Effector memory CD4-positive, alpha-beta T cell (primary cell): Measurements from ENCODE around the gene CA12.
"Not testable (repeated sequence)": the region's sequence is repeated elsewhere in the genome, so short reads cannot be mapped to it uniquely, and the experiment has no call there.

Source experiments
- DNase-seq, 3 donors: peaks; one replicate each; pipeline ENCODE4 v3.0.0-alpha.2; 2020
- H3K27ac ChIP-seq: 2 replicates; pipeline ENCODE4 v1.7.0; 2013; ENCODE audit warnings: mild to moderate bottlenecking, low read length, moderate library complexity; ENCODE audit not compliant: insufficient read depth, poor library complexity, severe bottlenecking
- H3K27me3 ChIP-seq: replicated peaks from 2 replicates; pipeline ENCODE4 v1.7.0; 2013; ENCODE audit warnings: mild to moderate bottlenecking, low read length; ENCODE audit not compliant: insufficient read depth, control insufficient read depth, poor library complexity, severe bottlenecking
- H3K36me3 ChIP-seq: 2 replicates; pipeline ENCODE4 v1.7.0; 2013; ENCODE audit warnings: mild to moderate bottlenecking, low read length, moderate library complexity; ENCODE audit not compliant: control insufficient read depth, insufficient read depth
- H3K4me1 ChIP-seq: 2 replicates; pipeline ENCODE4 v1.7.0; 2013; ENCODE audit warnings: low read length, mild to moderate bottlenecking; ENCODE audit not compliant: control insufficient read depth, insufficient read depth, poor library complexity, severe bottlenecking
- H3K4me3 ChIP-seq: 2 replicates; pipeline ENCODE4 v1.7.0; 2013; ENCODE audit warnings: low read length, low read depth, mild to moderate bottlenecking; ENCODE audit not compliant: insufficient read depth, poor library complexity, severe bottlenecking
- H3K9me3 ChIP-seq: 2 replicates; pipeline ENCODE4 v1.7.0; 2013; ENCODE audit warnings: mild to moderate bottlenecking, low read length, moderate library complexity; ENCODE audit not compliant: control insufficient read depth

Gene CA12

DNA sequence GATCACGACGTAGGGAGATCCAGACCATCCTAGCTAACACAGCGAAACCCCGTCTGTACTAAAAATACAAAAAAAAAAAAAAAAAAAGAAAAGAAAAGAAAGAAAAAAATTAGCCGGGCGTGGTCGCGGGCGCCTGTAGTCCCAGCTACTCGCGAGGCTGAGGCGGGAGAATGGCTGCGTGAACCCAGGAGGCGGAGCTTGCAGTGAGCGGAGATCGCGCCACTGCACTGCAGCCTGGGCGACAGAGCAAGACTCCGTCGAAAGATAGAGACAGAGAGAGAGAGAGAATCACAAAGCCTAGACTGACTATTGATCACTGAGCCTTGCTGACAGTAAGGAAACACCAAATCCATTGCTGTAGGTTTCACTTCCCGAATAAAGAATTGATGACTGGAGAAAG lies 35.6 kb upstream of the CA12 start:
- not testable (repeated sequence) for H3K27ac ChIP-seq, DNase-seq, H3K9me3 ChIP-seq, H3K36me3 ChIP-seq, H3K27me3 ChIP-seq, H3K4me1 ChIP-seq, H3K4me3 ChIP-seq

DNA sequence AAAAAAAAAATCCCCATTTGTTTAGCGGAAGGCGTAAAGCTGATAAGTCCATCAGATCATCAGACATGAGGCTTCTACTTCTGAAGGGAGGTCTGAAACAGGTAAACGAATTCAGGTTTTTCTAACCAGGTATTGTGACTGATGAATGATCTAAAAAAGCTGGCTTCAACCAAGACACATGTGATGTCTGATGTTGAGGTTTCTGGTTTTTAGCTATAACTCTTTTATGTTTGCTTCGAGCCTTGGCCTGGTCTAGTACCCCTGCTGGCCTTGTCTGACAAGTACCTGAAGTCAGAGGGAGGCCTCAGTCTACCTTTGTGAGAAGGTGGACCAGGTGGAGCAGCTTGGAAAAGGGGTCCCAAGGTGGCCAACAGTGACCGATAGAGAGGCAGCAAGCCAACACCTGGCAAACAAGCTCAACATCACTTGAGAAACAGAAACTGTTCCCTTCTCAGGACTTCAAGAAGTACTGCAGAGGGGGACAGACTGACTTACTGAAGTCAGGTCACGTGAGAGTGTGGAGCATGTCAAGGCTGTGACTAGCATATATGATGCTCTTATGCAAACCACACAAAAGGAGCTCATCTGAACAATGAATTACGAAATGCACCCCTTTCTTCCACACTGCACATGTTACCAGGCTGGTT lies 33.0 kb upstream of the CA12 start:
- Histone ChIP-seq H3K9me3 (no peaks in the 10 kb centered on the region), H3K4me1 (no peaks in the 10 kb centered on the region), H3K27ac (no peak overlapping the region), H3K36me3 (no peaks in the 10 kb centered on the region), H3K27me3 (no peaks in the 10 kb centered on the region), H3K4me3 (no peak overlapping the region)
- DNase-seq, result no peak

DNA sequence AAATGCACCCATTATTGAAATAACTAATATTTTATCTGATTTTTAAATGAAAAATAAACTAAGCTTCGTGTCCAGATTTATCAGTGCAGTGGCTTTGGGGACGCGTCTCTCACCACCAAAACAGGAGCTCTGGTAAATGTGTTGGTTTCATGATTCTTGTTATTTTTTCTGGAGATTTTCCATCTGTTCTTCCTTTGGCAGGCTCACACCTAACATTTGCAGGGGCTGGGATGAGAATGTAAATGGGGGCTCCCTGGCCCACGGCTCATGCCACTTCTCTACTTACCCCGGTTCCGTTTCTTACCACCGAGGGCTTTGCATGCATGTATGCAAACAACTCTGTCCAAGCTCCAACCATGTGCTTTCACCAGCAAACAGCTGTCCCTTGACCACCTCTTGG lies 30.9 kb upstream of the CA12 start:
- no peaks in the 10 kb centered on the region for H3K9me3 ChIP-seq
- H3K4me3 ChIP-seq, result no peak overlapping the region
- H3K4me1 ChIP-seq, result no peaks in the 10 kb centered on the region
- no peak for DNase-seq
- no peaks in the 10 kb centered on the region for H3K27me3 ChIP-seq
- H3K27ac ChIP-seq, result no peak overlapping the region
- H3K36me3 ChIP-seq, result no peaks in the 10 kb centered on the region

DNA sequence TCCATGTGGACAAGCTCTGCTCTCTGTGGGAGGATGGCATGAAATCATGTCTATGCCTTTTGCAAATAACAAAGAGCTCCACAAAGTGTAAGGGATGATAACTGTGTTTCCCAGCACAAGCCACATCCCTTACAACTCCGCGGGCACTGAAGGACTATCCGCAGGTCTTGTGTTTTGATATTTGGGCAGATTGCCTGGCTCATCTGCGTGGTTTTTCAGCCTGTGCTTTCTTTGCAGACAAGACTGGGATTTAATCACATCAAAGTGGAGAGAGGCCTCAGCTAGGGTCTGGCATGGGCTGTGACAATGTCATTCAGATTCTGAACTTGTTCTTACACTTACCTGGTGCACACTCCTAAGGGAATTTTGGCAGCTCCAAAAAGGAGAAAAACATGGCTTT lies 30.2 kb upstream of the CA12 start:
- no peak for DNase-seq
- Histone ChIP-seq H3K9me3 (no peaks in the 10 kb centered on the region), H3K27me3 (no peaks in the 10 kb centered on the region), H3K4me1 (no peaks in the 10 kb centered on the region), H3K27ac (no peak overlapping the region), H3K36me3 (no peaks in the 10 kb centered on the region), H3K4me3 (no peak overlapping the region)

DNA sequence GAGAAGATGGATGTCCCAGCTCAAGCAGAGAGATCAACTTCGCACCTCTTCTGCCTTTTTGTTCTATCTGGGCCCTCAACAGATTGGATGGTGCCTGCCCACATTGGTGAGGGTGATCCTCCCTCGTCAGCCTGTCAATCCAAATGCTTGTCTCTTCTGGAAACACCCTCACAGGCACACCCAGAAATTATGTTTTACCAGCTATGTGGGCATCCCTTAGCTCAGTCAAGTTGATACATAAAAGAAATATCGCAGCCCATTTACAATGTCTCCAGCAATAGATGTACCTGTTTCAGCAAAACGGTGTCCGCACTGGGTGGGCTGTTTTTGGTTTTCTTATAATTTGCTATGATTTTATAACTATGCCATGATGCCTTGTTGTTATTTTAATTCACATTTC lies 27.5 kb upstream of the CA12 start:
- H3K4me1 ChIP-seq, result no peaks in the 10 kb centered on the region
- no peak overlapping the region for H3K27ac ChIP-seq
- H3K9me3 ChIP-seq, result no peaks in the 10 kb centered on the region
- H3K36me3 ChIP-seq, result no peaks in the 10 kb centered on the region
- H3K27me3 ChIP-seq, result no peaks in the 10 kb centered on the region
- no peak for DNase-seq
- no peak overlapping the region for H3K4me3 ChIP-seq

GRCh38 chr15:63408524-63408923 lies 26.9 kb upstream of the CA12 start:
- H3K27me3 ChIP-seq, result no peaks in the 10 kb centered on the region
- no peaks in the 10 kb centered on the region for H3K9me3 ChIP-seq
- no peak for DNase-seq
- no peak overlapping the region for H3K27ac ChIP-seq
- H3K36me3 ChIP-seq, result no peaks in the 10 kb centered on the region
- H3K4me3 ChIP-seq, result no peak overlapping the region
- no peaks in the 10 kb centered on the region for H3K4me1 ChIP-seq

DNA sequence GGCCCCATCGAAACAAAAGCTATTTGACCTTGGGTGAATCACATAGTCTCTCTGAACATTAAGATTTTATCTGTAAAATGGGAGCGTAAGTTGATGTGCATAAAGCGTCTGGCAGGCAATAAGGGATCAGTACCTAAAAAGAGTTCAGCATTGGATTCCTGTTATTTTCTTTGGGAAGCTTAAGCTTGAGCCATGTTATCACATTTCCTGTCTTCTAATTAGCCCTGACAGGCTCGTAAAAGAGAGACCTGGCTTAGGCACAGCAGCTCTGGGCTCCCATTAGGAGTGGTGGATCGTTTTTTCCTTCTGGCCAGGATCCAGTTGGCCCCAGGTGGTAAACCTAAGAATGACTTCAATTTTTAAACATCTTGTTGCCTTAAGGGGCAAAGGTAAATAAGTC lies 26.0 kb upstream of the CA12 start:
- Histone ChIP-seq H3K4me3 (no peak overlapping the region), H3K27me3 (no peaks in the 10 kb centered on the region), H3K9me3 (no peaks in the 10 kb centered on the region), H3K36me3 (no peaks in the 10 kb centered on the region), H3K4me1 (no peaks in the 10 kb centered on the region), H3K27ac (no peak overlapping the region)
- no peak for DNase-seq

- Histone ChIP-seq H3K4me3 (no peak overlapping the region), H3K27me3 (no peaks in the 10 kb centered on the region), H3K9me3 (no peaks in the 10 kb centered on the region), H3K36me3 (no peaks in the 10 kb centered on the region), H3K27ac (no peak overlapping the region), H3K4me1 (no peaks in the 10 kb centered on the region)
- DNase-seq, result no peak
Measured at GRCh38 chr15:63405683-63406390, 24.2 kb upstream of the CA12 start.

- H3K9me3 ChIP-seq, result no peaks in the 10 kb centered on the region
- no peaks in the 10 kb centered on the region for H3K27me3 ChIP-seq
- no peak overlapping the region for H3K27ac ChIP-seq
- H3K4me3 ChIP-seq, result no peak overlapping the region
- H3K36me3 ChIP-seq, result no peaks in the 10 kb centered on the region
- no peak for DNase-seq
- no peaks in the 10 kb centered on the region for H3K4me1 ChIP-seq
Measured at GRCh38 chr15:63405159-63405558, 23.5 kb upstream of the CA12 start.

- Histone ChIP-seq H3K27me3 (no peaks in the 10 kb centered on the region), H3K27ac (no peak overlapping the region)
- no peak for DNase-seq
Measured at GRCh38 chr15:63403254-63403945, 21.8 kb upstream of the CA12 start.

More at GRCh38 chr15:63403254-63403945, 21.8 kb upstream of the CA12 start:
- Histone ChIP-seq H3K4me3 (no peak overlapping the region), H3K9me3 (no peaks in the 10 kb centered on the region), H3K36me3 (no peaks in the 10 kb centered on the region), H3K4me1 (no peaks in the 10 kb centered on the region)
